UCSD-AML1 (cell line): ENCODE measurements around the gene PAQR5.
"Not testable (repeated sequence)": the region's sequence is repeated elsewhere in the genome, so short reads cannot be mapped to it uniquely, and the experiment has no call there.

Experiments used
- DNase-seq: peaks from one replicate; lab custom pipeline; 2025; ENCODE audit not compliant: unreplicated experiment; lab: John Stamatoyannopoulos, UW

PAQR5 gene

DNA sequence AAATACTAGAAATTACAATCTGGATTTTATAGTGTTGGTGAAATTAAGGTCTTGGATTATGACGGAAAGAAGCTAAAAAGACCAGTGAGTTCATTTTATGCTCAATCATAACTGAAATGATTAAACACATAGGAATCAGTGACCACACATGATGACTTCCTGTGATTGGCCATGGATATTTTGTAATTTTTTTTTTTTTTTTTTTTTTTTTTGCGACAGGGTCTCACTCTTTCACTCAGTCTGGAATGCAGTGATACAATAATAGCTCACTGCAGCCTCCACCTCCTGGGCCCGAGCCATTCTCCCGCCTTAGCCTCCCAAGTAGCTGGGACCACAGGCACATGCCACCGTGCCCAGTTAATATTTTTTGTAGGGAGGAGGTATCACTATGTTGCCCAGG, 47.4 kb downstream of the PAQR5 start:
- DNase-seq: no peak

DNA sequence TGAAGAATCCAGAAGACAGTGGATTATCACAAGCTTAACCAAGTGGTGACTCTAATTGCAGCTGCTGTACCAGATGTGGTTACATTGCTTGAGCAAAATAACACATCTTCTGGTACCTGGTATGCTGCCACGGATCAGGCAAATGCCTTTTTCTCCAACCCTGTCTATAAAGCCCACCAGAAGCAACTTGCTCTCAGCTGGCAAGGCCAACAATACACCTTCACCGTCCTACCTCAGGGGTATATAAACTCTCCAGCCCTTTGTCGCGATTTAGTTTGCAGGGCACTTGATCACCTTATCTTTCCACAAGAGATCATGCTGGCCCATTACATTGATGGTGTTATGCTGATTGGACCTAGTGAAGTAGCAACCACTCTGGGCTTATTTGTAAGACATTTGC, 52.6 kb downstream of the PAQR5 start:
- no peak for DNase-seq

DNA sequence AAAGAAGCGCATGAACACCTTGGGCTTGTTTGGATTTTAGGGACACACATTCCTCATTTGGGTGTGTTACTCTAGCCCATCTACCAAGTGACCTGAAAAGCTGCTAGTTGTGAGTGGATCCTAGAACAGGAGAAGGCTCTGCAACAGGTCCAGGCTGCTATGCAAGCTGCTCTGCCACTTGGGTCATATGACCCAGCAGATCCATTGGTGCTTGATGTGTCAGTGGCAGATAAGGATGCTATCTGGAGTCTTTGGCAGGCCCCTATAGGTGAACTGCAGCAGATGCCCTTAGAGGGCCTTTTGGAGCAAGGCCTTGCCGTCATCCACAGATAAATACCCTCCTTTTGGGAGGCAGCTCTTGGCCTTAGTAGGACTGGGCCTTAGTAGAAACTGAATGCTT, 53.2 kb downstream of the PAQR5 start:
- no peak for DNase-seq

DNA sequence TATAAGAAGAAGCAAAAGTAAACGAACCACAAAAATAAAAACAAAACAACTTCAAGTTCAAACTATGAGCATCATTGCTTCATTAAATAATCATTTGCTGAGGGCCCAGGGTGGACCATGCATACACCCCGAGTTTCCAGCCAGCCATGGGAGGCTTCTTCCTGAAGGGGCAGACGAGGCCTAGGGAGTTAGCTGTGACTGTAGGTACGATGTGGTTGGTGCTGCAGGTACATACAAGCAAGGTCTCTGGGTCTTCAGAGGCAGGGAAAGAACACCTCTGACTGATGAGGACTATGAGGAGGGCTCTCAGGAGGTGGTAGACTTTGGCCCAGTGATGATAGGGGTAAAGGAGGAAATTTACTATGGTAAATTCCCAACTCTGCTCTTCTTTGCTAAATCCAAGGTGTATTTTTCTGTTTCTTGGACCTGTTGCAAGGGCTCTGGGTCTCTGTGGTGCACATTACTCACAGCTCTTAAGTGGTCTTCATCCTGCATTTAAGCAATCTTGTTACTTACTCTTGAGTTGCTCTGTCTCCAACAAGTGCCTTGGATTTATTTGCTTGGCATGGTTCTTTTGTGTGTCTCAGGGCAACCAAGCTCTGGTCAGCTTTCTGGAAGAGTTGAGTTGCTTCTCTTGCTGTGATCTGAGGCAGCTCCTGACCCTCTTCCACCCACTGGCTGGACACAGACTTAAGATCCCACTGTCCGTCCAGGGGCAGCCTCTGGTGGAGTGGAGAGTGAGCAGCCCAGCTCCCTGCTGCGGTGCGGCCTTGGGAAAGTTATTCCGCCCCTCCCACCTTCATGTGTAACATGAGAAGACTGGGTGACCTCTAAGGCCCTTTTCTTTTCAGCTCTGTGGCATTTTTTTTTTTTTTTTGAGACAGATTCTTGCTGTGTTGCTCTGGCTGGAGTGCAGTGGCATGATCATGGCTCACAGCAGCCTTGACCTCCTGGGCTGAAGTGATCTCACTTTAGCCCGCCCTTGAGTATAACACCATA, 59.4 kb downstream of the PAQR5 start:
- DNase-seq: no peak

DNA sequence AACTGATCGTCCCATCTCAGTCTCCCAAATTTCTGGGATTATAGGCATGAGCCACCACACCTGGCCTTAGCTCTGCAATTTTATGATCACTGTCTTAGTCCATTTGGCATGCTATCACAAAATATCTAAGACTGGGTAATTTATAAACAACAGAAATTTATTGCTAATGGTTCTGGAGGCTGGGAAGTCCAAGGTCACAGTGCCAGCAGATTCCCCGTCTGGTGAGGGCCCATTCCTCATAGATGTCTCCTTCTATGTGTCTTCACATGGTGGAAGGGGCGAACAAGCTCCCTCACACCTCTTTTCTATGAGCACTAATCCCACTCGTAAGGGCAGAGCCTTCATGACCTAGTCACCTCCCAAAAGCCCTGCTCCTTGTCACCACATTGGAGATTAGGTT, 60.1 kb downstream of the PAQR5 start:
- DNase-seq: no peak

DNA sequence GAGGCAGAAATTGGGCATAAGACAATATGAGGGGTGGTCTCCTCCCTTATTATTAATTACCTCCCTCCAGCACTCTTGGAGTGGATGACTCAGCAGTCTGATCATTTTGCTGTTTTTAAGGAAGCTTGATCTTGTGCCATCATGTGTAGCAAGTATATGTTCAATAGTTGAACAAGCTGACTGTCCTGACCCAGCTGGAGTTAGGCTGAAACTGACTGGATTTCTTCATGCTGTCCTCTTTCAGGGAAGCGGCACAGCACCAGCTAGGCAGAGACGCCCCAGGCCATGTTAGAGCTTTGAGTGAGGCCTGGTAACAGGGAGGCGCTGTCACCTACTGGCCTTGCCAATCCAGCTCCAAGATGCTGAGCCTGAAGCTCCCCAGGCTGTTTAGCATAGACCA, 61.0 kb downstream of the PAQR5 start:
- DNase-seq: no peak

DNA sequence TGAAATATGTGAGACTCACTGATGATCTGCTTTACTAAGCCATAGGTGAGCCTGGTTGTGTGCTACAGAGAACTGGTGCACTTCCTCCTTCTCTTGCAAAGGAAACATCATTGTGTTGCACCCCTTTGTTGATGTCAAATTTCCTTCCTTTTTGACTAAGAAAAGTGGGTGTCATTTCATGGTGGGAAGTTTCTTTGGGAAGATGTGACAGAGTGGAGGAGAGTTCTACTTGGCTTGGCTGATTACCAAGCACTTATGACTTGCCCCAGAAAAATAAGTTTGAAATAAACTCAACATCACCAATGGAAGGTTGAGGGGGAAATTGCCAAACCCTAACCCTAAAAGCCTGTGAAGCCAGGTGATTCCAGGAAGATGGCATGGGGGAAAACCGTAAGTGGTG, 61.9 kb downstream of the PAQR5 start:
- no peak for DNase-seq

DNA sequence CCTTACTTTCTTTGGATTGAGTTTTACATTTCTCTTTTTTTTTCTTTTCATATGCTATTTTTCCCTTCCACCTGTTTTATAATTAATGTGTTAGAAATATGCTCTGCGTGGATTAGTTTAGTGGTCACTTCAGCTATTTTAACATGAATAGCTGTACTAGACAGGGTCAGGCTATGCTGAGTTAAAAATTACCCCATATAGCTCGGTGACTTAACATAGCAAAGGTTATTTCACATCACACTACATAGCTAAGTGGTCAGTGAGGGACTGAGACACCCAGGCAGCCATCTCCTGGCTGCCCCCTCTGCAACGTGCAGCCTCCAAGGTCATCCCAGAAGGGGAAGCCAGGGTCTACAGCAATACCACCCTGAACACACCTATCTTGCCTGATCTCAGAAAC, 68.5 kb downstream of the PAQR5 start:
- no peak for DNase-seq

DNA sequence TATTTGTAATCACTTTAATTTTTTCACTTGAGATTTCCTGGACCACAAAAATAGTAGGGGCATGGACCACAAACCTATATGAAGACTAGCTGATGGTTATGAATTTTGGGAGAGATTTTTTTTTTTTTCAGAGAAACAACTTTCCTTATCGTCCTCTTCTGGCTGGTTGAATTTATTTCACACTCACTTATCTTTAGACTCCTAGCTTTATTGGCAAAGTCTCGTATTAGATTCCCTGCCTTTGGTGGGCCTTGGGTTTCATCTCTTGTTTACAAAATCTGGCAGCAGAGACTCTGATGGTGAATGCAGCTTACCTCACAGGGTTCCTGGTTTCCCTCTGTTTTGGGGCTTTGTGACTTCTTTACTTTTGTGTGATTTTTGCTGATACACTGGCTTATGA, 70.9 kb downstream of the PAQR5 start:
- no peak for DNase-seq

DNA sequence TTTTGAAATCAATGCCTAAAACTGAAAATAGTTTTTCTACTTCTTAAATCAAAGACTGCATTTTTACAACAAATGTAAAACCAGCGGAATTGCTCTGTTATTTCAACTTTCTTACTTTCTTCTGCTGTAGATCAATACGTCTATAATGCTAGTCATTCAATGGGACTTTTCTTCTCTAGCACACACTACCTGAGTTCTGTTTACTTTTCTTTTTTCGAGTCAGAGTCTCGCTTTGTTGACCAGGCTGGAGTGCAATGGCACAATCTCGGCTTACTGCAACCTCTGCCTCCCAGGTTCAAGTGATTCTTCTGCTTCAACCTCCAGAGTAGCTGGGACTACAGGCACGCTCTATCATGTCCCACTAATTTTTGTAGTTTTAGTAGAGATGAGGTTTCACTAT, 74.7 kb downstream of the PAQR5 start:
- DNase-seq: no peak

DNA sequence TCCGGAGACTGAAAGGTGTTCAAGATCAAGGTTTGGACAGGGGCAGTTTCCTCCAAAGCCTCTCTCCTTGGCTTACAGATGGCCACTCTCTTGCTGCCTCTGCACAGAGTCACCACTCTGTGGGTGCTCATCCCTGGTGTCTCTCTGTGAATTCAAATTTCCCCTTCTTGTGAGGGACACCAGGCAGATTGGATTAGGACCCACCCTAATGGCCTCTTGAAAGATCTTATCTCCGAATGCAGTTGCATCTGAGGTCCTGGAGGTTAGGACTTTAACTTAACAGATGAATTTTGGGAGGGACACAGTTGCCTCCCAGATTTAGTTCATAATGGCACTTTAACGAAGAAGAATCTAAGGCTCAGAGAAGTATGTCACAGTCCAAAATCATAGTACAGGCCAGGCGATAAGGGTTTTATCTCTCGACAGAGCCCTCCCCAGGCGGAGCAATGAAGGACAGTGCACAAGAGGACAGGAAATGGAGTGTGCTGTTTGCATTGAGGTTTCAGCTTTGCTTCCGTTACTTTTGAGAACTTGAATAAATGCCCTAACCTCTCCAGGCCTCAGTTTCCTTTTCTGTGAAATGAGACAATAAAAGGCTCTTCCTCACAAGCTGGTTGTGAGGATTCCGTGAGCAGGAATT, 76.6 kb downstream of the PAQR5 start:
- DNase-seq: no peak

DNA sequence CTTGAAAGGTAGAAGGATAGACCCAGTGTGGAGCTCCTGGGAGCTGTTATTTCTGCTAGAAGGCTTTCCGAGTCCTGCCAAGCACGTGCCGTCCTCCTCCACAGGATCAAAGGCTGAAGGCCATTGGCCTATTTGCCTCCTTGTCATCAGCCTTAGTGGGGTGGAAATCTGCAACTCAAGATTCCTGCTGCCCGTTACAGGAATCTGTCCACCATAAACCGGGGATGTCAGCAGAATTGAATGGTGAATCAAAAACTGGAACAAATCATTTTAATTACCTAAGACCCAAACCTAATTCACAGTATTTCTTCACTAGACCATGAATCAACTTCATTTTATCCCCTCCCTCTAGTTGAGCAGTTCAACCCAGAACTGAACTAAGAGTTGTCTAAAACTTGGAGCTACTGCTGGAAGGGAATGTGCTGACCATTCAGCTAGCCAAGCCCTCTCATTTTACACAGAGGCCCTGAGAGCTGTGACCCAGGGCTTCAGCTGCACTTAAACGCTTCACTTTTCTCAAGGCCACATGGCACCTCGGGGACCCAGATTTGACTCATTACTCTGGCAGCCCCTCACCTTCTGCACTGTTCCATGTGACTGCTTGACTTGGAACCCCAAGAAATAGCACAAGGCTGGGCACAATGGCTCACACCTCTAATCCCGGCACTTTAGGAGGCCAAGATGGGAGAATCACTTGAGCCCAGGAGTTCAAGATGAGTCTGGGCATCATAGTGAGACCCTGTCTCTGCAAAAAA, 78.7 kb downstream of the PAQR5 start:
- no peak for DNase-seq

DNA sequence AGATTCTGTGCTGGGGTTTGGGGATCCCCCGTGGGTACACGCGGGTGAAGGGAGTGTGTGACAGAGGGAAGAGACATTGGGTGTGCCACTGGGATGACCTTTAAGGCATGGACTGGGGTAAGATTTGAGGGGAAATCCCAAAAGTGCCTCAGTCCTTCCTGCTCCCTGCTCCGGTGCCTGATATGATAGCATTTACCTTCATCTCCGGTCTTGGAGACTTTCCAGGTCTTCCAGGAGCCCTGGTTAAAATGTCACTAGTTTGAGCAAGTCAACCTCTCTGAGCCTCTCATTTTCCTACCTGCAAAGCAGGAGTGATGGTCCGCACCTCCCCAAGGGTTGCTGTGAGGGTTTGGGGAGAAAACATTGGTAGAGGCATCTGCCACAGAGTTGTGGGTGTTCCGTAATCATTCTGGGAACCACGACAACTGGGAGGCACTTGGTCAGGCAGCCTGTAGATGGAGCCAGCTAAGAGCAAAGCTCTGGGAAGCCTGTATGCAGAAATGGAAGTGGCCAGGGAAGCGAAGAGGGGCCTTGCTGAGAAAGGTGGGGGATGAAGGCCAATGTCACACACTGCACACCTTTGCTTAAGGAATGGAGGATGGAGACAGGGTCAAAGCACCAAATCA, 81.5 kb downstream of the PAQR5 start:
- DNase-seq: no peak

DNA sequence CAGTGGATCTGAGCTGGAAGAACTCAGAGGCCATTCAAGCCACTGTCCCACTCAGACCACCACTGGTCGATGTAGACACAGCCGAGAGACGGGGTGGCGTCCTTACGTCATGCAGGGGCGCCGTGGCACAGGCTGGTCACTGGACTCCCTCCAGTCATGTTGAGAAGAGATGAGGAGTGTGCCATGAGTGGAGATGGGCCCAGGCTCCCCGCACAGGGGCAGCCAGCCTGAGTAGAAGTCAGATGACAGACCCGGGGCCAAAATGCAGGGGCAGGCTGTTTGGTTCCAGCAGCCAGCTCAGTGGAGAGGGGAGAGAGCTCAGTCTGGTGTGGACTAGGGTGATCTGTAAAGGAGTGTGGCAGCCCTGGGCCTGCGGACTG, 82.0 kb downstream of the PAQR5 start:
- DNase-seq: no peak

DNA sequence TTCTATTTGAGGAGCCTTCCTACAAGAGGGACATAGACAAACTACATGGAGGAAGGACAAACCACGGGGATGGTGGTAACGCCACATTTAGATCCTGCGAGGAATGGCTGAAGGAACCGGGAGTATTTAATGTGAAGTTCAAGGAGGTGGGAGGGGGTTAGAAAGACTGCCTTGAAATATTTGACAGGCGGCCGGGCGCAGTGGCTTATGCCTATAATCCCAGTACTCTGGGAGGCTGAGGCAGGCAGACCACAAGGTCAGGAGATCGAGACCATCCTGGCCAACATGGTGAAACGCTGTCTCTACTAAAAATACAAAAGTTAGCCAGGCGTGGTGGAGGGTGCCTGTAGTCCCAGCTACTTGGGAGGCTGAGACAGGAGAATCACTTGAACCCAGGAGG, 83.5 kb downstream of the PAQR5 start:
- DNase-seq: not testable (repeated sequence)

DNA sequence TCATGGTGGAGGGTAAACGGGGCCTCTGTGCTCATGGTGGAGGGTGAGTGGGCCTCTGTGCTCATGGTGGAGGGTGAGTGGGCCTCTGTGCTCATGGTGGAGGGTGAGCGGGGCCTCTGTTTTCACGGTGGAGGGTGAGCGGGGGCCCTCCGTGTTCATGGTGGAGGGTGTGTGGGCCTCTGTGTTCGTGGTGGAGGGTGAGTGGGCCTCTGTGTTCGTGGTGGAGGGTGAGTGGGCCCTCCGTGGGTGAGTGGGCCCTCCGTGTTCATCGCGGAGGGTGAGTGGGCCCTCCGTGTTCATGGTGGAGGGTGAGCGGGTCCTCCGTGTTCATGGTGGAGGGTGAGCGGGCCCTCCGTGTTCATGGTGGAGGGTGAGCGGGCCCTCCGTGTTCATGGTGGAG, 85.4 kb downstream of the PAQR5 start:
- not testable (repeated sequence) for DNase-seq

DNA sequence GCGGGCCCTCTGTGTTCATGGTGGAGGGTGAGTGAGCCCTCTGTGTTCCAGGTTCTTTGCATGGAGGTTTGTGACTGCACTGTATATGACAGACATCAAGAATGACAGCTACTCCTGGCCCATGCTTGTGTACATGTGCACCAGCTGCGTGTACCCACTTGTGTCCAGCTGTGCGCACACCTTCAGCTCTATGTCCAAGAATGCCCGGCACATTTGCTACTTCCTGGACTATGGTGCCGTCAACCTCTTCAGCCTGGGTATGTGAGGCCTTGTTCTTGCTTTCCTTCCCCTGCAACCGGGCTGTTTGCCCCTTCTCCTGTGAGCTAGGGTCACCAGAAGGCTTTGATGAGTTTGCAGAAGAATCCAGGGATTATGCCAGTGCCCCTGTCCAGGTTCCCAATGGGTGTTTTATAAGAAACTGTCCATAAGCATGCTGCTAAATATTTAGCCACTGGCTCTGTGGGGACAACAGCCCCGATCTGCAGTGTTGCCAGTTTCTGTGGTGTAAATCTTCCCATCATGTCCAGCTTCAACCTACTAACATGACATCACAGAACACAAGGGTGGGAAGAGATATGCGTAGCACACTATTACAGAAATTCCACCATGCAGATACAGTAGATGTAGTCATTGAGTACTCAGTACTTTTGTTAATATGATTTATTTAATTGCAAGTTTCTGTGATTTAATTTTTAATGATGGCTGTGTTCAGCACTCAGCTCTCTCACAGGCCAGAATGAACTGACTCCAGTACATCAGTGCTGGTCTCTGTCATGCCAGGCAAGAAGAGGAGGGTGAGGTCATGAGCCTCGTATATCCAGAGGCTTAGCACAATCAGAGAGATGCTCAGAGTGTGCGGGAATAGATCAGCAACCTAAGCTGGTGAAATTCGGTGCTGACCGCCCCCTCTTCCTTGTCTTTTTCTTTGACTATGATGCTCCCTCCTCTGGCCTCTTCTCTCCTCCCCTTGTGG, 86.2 kb downstream of the PAQR5 start:
- no peak for DNase-seq

DNA sequence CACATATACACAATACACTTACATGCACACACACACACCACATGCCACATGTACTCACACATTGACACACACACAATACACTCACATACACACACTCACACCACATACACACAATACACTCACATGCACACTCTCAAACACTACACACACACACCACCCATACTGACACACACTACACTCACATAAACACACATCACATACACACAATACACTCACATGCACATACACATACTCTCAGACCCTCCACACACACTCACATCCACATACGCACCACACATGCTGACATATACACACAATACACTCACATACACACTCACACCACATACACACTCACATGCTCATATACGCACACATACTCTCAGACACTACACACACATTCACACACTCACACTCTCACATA, 87.1 kb downstream of the PAQR5 start:
- DNase-seq: no peak

DNA sequence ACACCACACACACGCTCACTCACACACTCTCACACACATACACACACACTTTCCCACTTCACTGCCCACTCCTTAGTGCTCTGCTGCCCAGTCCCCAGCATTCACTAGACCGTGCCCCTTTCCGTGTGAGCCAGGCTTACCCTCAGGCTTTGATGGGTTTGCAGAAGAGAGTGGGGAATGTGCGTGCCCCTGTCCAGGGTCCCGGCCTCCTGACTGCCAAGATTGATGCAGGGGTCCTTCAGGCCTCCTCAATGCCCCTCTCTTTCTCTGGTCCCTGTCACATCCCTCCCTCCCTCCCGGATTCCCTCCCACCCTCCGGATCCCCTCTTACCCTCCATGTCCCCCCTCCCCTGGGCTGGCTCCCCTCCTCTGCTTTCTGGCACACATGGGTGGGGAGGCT, 87.6 kb downstream of the PAQR5 start:
- no peak for DNase-seq

DNA sequence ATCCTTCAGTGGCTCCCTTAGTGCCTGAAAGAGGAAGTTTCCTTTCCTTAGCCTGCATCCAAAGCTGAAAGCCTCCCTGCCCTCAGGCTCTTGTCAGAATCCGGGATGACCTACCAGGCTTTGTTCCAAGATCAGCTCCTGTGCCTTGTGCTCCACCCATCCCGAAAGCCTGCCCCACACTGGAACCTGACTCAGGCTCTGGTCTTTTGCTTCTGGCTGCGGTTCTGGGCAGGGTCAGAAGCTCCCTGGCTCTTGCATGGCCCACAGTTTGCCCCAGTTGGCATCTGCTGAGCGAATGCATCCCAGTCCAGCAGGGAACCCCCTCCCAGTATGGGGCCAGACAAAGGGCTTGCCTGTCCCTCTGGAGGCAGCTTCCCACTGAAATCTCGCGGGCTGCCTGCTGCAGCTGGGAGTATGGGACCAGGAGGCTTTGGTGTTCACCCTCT, 89.6 kb downstream of the PAQR5 start:
- no peak for DNase-seq
